Muscle of leg (tissue), 11 donors: ENCODE results near the gene EIF1. TPM values are rescaled to one million over a fixed set of nuclear protein-coding genes. Genes with fewer than 3 reads are reported as not detected.

Source experiments
- DNase-seq: peaks from one replicate; pipeline ENCODE4 v3.0.0; 2013
- H3K27ac ChIP-seq: one replicate; pipeline ENCODE4 v1.5.1; 2013; ENCODE audit warnings: mild to moderate bottlenecking, low read length, control low read depth
- H3K27me3 ChIP-seq: one replicate; pipeline ENCODE4 v1.6.1; 2013; ENCODE audit warnings: low read length; ENCODE audit not compliant: control insufficient read depth, insufficient read depth
- H3K36me3 ChIP-seq: one replicate; pipeline ENCODE4 v1.6.1; 2013; ENCODE audit warnings: low read length; ENCODE audit not compliant: control insufficient read depth, insufficient read depth
- H3K4me1 ChIP-seq: one replicate; pipeline ENCODE4 v1.6.1; 2013; ENCODE audit warnings: low read length; ENCODE audit not compliant: control insufficient read depth, insufficient read depth
- H3K4me3 ChIP-seq: one replicate; pipeline ENCODE4 v1.5.1; 2013; ENCODE audit warnings: low read length, control low read depth
- H3K9me3 ChIP-seq: replicated peaks from 2 replicates; pipeline ENCODE4 v1.6.1; 2013; ENCODE audit warnings: low read depth, low read length; ENCODE audit not compliant: control insufficient read depth
- WGBS: methylation state at CpG from one replicate; pipeline ENCODE4 v1.1.5; 2013; ENCODE audit warnings: missing lambda C conversion rate; ENCODE audit not compliant: insufficient coverage; 5-methylcytosine and 5-hydroxymethylcytosine counted together
- polyA plus RNA-seq, 8 donors: library from polyadenylated mRNA; unstranded; fragments of 120-200 nt; gene quantifications; one replicate each; pipeline versions ENCODE4 v1.2.1 to v1.2.3, GENCODE V29; 2013; ENCODE audit warnings: inconsistent platforms in 1 of 8, low replicate concordance in 1 of 8; ENCODE audit not compliant: insufficient read length in 8 of 8, insufficient read depth in 1 of 8
- total RNA-seq: library from RNA; stranded (reverse); fragments of 120-200 nt; gene quantifications from one replicate; pipeline ENCODE4 v1.2.4, GENCODE V29; 2013

The EIF1 gene
- total and polyA plus RNA-seq, 9 donors = 224 to 855 (median 809) TPM

- H3K9me3 ChIP-seq = no peaks in the 10 kb centered on the region
- 90% methylated on average over 2 of the region's 4 CpGs for WGBS
- H3K4me3 ChIP-seq = no peak overlapping the region
- peaks cover 27% of the 10 kb centered on the region for H3K4me1 ChIP-seq
- DNase-seq = no peak
- H3K27ac ChIP-seq = no peak overlapping the region
- H3K36me3 ChIP-seq = no peaks in the 10 kb centered on the region
- peaks cover 72% of the 10 kb centered on the region for H3K27me3 ChIP-seq
These were observed 47.1 kb downstream of the EIF1 start for GRCh38 chr17:41735744-41736143.

GRCh38 chr17:41736983-41737679 lies 48.4 kb downstream of the EIF1 start:
- H3K9me3 ChIP-seq = no peaks in the 10 kb centered on the region
- H3K4me1 ChIP-seq = peaks cover 27% of the 10 kb centered on the region
- H3K27ac ChIP-seq = no peak overlapping the region
- H3K27me3 ChIP-seq = peaks cover 58% of the 10 kb centered on the region
- H3K36me3 ChIP-seq = no peaks in the 10 kb centered on the region
- 75% methylated on average over 14 of the region's 17 CpGs for WGBS
- no peak overlapping the region for H3K4me3 ChIP-seq
- no peak for DNase-seq

GRCh38 chr17:41737680-41738023 lies 49.0 kb downstream of the EIF1 start:
- no peak for DNase-seq
- Histone ChIP-seq H3K27ac (no peak overlapping the region), H3K36me3 (no peaks in the 10 kb centered on the region), H3K27me3 (peaks cover 53% of the 10 kb centered on the region), H3K4me3 (no peak overlapping the region), H3K9me3 (no peaks in the 10 kb centered on the region), H3K4me1 (peaks cover 27% of the 10 kb centered on the region)
- 52% methylated on average over 3 of the region's 5 CpGs for WGBS

GRCh38 chr17:41738077-41738800 lies 49.6 kb downstream of the EIF1 start:
- Histone ChIP-seq H3K27ac (no peak overlapping the region), H3K4me1 (peaks cover 25% of the 10 kb centered on the region), H3K9me3 (no peaks in the 10 kb centered on the region), H3K27me3 (peaks cover 47% of the 10 kb centered on the region), H3K4me3 (no peak overlapping the region), H3K36me3 (no peaks in the 10 kb centered on the region)
- peak; percentile 81 for DNase-seq
- WGBS = 13% methylated on average over 8 of the region's 10 CpGs

- Histone ChIP-seq H3K27ac (no peak overlapping the region), H3K4me3 (no peak overlapping the region), H3K36me3 (no peaks in the 10 kb centered on the region), H3K9me3 (no peaks in the 10 kb centered on the region), H3K4me1 (peaks cover 22% of the 10 kb centered on the region), H3K27me3 (peaks cover 43% of the 10 kb centered on the region)
- WGBS = 85% methylated on average over 5 of the region's 5 CpGs
- no peak for DNase-seq
These were observed 50.1 kb downstream of the EIF1 start for GRCh38 chr17:41738801-41739112.

GRCh38 chr17:41739661-41740352 lies 51.1 kb downstream of the EIF1 start:
- no peak overlapping the region for H3K4me3 ChIP-seq
- no peaks in the 10 kb centered on the region for H3K9me3 ChIP-seq
- WGBS = 50% methylated on average over 4 of the region's 9 CpGs
- no peak overlapping the region for H3K27ac ChIP-seq
- no peak for DNase-seq
- H3K4me1 ChIP-seq = peaks cover 11% of the 10 kb centered on the region
- H3K27me3 ChIP-seq = peaks cover 33% of the 10 kb centered on the region
- H3K36me3 ChIP-seq = no peaks in the 10 kb centered on the region

- peaks cover 7% of the 10 kb centered on the region for H3K4me1 ChIP-seq
- H3K36me3 ChIP-seq = no peaks in the 10 kb centered on the region
- no peak overlapping the region for H3K27ac ChIP-seq
- no CpG with 5 or more reads among the region's 5 CpGs for WGBS
- no peak overlapping the region for H3K4me3 ChIP-seq
- H3K9me3 ChIP-seq = no peaks in the 10 kb centered on the region
- H3K27me3 ChIP-seq = peaks cover 26% of the 10 kb centered on the region
- no peak for DNase-seq
These were observed 51.8 kb downstream of the EIF1 start for GRCh38 chr17:41740506-41740905.

- no peak for DNase-seq
- Histone ChIP-seq H3K4me1 (peaks cover 7% of the 10 kb centered on the region), H3K27me3 (peaks cover 14% of the 10 kb centered on the region), H3K27ac (no peak overlapping the region), H3K36me3 (no peaks in the 10 kb centered on the region), H3K4me3 (no peak overlapping the region), H3K9me3 (no peaks in the 10 kb centered on the region)
- WGBS = 81% methylated on average over 6 of the region's 9 CpGs
These were observed 53.0 kb downstream of the EIF1 start for GRCh38 chr17:41741709-41742108.
